Panc1 (cell line): ENCODE results near the gene KRTAP5-7. TPM values are rescaled to one million over a fixed set of nuclear protein-coding genes. Genes with fewer than 3 reads are reported as not detected.

Experiments used
- ATAC-seq: fragments of 200-7000 bp; cut with Tn5 transposase; 2 replicates; pipeline ENCODE4 v1.9.1; 2020; ENCODE audit warnings: mild to moderate bottlenecking, moderate library complexity
- BruUV-seq: library from RNA; stranded (reverse); fragments of 400-500 nt; replicated peaks from 2 replicates; lab custom pipeline; 2021; lab: Mats Ljungman, UMichigan
- CTCF ChIA-PET: fragments of 300-600 bp; sonication (Branson Sonifier 250); formaldehyde crosslinking; loops from one replicate; lab custom pipeline; 2022; ENCODE audit warnings: antibody characterized with exemption; lab: Charles Lee
- POLR2A ChIA-PET: fragments of 300-600 bp; sonication (Branson Sonifier 250); formaldehyde crosslinking; loops from one replicate; lab custom pipeline; 2022; ENCODE audit warnings: antibody characterized with exemption; lab: Charles Lee
- DNase-seq: peaks from one replicate; pipeline ENCODE4 v3.0.0-alpha.2; 2010; ENCODE audit warnings: low read depth, low spot score
- H3K27ac ChIP-seq: 2 replicates; pipeline ENCODE4 v1.5.1; 2011; ENCODE audit warnings: mild to moderate bottlenecking, low read length, inconsistent platforms
- H3K27me3 ChIP-seq: fragments of 200-500 bp; sonication (Bioruptor generic); 2 replicates; pipeline ENCODE4 v1.6.0; 2014; ENCODE audit warnings: low read length, inconsistent platforms; ENCODE audit not compliant: control insufficient read depth, insufficient read depth
- H3K36me3 ChIP-seq: fragments of 200-500 bp; sonication (Bioruptor generic); 2 replicates; pipeline ENCODE4 v1.5.1; 2014; ENCODE audit warnings: inconsistent platforms, mild to moderate bottlenecking, low read length, moderate library complexity; ENCODE audit not compliant: control insufficient read depth, insufficient read depth
- H3K4me1 ChIP-seq: 2 replicates; pipeline ENCODE4 v1.5.1; 2011; ENCODE audit warnings: inconsistent platforms, mild to moderate bottlenecking, low read length, moderate library complexity; ENCODE audit not compliant: control insufficient read depth, insufficient read depth
- H3K4me3 ChIP-seq, 2 experiments: 2 replicates each; pipeline ENCODE4 v1.5.1; 2011 to 2012; ENCODE audit warnings: low read depth in 2 of 2, low read length in 2 of 2, mild to moderate bottlenecking in 2 of 2, inconsistent platforms in 1 of 2, moderate library complexity in 1 of 2
- H3K9me3 ChIP-seq: fragments of 200-500 bp; sonication (Bioruptor generic); 2 replicates; pipeline ENCODE4 v1.5.1; 2014; ENCODE audit warnings: low read depth, mild to moderate bottlenecking, inconsistent platforms, low read length, moderate library complexity; ENCODE audit not compliant: control insufficient read depth, insufficient read depth
- POLR2AphosphoS5 ChIP-seq: IDR thresholded peaks from 2 replicates; pipeline ENCODE4 v1.6.1; 2012; ENCODE audit warnings: mild to moderate bottlenecking, low read depth, low read length, moderate library complexity
- SIN3A ChIP-seq: IDR thresholded peaks from 2 replicates; pipeline ENCODE4 v1.6.1; 2012; ENCODE audit warnings: low read depth, mild to moderate bottlenecking, low read length, moderate library complexity, borderline replicate concordance; ENCODE audit not compliant: insufficient read depth
- TCF7L2 ChIP-seq: IDR thresholded peaks from 2 replicates; pipeline ENCODE4 v1.6.1; 2011; ENCODE audit warnings: mild to moderate bottlenecking, low read depth, low read length, inconsistent platforms
- in situ Hi-C: cut with HindIII; loops from 2 replicates; pipeline ENCODE4 v1.10.0; 2016; ENCODE audit warnings: low sequenced_read_pairs, low pct_unique_long_range_greater_than_20kb
- intact Hi-C: fragments of 100-400 bp; cut with micrococcal nuclease; formaldehyde crosslinking; loops from one replicate; pipeline ENCODE4 v1.10.0; 2022; ENCODE audit not compliant: unreplicated experiment
- total RNA-seq: library from RNA; stranded (reverse); gene quantifications from one replicate; pipeline ENCODE4 v1.2.1, GENCODE V29; 2021; ENCODE audit not compliant: unreplicated experiment
- TF ChIP-seq, protein P1 (sequence below), 2 experiments: IDR thresholded peaks; 2 replicates each; pipeline ENCODE4 v1.6.1; 2011 to 2012; ENCODE audit warnings: low read depth in 2 of 2, control low read depth in 1 of 2, low read length in 1 of 2, mild to moderate bottlenecking in 1 of 2, moderate library complexity in 1 of 2; ENCODE audit not compliant: insufficient read depth in 1 of 2
- TF ChIP-seq, protein P2 (sequence below): fragments of 450-650 bp; IDR thresholded peaks from 2 replicates; pipeline ENCODE4 v1.5.1; 2017; ENCODE audit warnings: mild to moderate bottlenecking

KRTAP5-7 gene
- total RNA-seq, 1 experiment from 2014 or later: not detected

DNA sequence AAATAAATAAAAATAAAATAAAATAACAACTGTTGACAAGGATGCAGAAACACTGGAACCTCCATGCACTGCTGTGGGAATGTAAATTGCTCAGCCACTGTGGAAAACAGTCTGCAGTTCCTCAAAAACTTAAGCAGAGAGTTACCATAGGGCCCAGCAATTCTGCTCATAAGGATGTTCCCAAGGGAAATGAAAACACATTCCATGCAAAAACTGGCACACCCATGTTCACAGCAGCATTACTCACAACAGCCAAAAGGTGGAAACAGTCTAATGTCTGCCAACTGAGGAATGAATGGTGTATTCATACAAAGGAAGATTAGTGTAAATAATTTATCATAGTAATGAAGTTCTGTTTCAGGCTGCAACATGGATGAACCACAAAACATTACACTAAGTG, 35.1 kb downstream of the KRTAP5-7 start:
- no peak overlapping the region for H3K4me3 ChIP-seq
- no peak for DNase-seq
- ATAC-seq: no peak
- TF ChIP-seq, protein P1, sequence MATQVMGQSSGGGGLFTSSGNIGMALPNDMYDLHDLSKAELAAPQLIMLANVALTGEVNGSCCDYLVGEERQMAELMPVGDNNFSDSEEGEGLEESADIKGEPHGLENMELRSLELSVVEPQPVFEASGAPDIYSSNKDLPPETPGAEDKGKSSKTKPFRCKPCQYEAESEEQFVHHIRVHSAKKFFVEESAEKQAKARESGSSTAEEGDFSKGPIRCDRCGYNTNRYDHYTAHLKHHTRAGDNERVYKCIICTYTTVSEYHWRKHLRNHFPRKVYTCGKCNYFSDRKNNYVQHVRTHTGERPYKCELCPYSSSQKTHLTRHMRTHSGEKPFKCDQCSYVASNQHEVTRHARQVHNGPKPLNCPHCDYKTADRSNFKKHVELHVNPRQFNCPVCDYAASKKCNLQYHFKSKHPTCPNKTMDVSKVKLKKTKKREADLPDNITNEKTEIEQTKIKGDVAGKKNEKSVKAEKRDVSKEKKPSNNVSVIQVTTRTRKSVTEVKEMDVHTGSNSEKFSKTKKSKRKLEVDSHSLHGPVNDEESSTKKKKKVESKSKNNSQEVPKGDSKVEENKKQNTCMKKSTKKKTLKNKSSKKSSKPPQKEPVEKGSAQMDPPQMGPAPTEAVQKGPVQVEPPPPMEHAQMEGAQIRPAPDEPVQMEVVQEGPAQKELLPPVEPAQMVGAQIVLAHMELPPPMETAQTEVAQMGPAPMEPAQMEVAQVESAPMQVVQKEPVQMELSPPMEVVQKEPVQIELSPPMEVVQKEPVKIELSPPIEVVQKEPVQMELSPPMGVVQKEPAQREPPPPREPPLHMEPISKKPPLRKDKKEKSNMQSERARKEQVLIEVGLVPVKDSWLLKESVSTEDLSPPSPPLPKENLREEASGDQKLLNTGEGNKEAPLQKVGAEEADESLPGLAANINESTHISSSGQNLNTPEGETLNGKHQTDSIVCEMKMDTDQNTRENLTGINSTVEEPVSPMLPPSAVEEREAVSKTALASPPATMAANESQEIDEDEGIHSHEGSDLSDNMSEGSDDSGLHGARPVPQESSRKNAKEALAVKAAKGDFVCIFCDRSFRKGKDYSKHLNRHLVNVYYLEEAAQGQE (IDR thresholded peaks at IDR 0.05; ENCODE audit: insufficient read depth in 1 of 2, low read depth in 2 of 2, low read length in 1 of 2): no peak
- ChIA-PET CTCF (no interaction called here), POLR2A (no interaction called here)
- H3K36me3 ChIP-seq: no peaks in the 10 kb centered on the region
- no peaks in the 10 kb centered on the region for H3K4me1 ChIP-seq
- H3K27me3 ChIP-seq: peaks cover 12% of the 10 kb centered on the region; the same call in 1 of the 2 replicates
- H3K9me3 ChIP-seq: no peaks in the 10 kb centered on the region
- H3K27ac ChIP-seq: no peak overlapping the region
- no TSS peak for BruUV-seq
- intact Hi-C loops (no loop called here), in situ Hi-C loops (no loop called here)

DNA sequence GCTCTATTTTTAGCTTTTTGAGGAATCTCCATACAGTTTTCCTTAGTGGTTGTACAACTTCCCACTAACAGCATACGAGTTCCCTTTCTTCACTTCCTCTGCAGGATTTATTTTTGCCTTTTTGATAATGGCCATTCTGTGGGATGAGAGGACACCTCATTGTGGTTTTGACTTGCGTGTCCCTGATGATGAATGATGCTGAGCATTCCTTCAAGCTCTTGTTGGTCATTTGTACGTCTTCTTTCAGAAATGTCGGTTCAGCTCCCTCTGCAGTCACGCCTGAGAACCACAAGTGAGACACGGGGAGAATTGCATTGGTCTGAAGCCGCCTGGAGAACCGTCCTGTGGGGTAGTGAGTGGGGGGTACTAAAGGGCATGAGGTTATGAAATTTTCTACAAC, 36.3 kb downstream of the KRTAP5-7 start:
- ChIA-PET POLR2A (no interaction called here), CTCF (interaction anchor here (1.2 to 1.3 kb wide), 2 partner anchors 16 to 115 kb away, joined by 3 read pairs; no protein-coding TSS in a partner anchor)
- Histone ChIP-seq H3K27ac (no peak overlapping the region), H3K36me3 (no peaks in the 10 kb centered on the region), H3K27me3 (peaks cover 12% of the 10 kb centered on the region; the same call in 1 of the 2 replicates), H3K4me1 (no peaks in the 10 kb centered on the region), H3K9me3 (no peaks in the 10 kb centered on the region), H3K4me3 (no peak overlapping the region)
- BruUV-seq: no TSS peak
- intact Hi-C loops: loop anchor here (1.0 kb wide), 1 partner anchor 37 kb away; no protein-coding TSS in a partner anchor
- DNase-seq (peak; percentile 36), ATAC-seq (peak; percentile 86)
- TF ChIP-seq, protein P2, sequence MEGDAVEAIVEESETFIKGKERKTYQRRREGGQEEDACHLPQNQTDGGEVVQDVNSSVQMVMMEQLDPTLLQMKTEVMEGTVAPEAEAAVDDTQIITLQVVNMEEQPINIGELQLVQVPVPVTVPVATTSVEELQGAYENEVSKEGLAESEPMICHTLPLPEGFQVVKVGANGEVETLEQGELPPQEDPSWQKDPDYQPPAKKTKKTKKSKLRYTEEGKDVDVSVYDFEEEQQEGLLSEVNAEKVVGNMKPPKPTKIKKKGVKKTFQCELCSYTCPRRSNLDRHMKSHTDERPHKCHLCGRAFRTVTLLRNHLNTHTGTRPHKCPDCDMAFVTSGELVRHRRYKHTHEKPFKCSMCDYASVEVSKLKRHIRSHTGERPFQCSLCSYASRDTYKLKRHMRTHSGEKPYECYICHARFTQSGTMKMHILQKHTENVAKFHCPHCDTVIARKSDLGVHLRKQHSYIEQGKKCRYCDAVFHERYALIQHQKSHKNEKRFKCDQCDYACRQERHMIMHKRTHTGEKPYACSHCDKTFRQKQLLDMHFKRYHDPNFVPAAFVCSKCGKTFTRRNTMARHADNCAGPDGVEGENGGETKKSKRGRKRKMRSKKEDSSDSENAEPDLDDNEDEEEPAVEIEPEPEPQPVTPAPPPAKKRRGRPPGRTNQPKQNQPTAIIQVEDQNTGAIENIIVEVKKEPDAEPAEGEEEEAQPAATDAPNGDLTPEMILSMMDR: peak; percentile 82
- no peak for TF ChIP-seq SIN3A
- in situ Hi-C loops: no loop called here

DNA sequence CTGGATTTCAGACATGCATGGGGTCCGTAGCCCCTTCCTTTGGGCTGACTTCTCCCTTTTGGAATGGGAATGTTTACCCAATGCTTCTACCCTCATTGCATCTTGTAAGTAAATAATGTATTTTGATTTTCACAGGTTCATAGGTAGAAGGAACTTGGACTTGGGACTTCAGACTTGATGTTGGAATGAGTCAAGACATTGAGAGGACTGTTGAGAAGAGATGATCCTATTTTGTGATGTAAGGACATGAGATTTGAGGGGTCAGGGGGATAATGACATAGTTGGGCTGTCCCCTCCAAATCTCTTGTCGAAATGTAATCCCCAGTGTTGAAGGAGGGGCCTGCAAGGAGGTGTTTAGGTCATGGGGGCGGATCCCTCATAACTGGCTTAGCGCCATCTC, 37.4 kb downstream of the KRTAP5-7 start:
- ATAC-seq: no peak
- in situ Hi-C loops: no loop called here

More for the DNA sequence above, 37.4 kb downstream of the KRTAP5-7 start:
- POLR2A ChIA-PET: no interaction called here
- no peak for DNase-seq
- intact Hi-C loops: no loop called here
- H3K4me1 ChIP-seq: peaks cover 2% of the 10 kb centered on the region; the same call in 1 of the 2 replicates
- TF ChIP-seq, protein P1 (IDR thresholded peaks at IDR 0.05; ENCODE audit: insufficient read depth in 1 of 2, low read depth in 2 of 2, low read length in 1 of 2): no peak
- TF ChIP-seq TCF7L2 (no peak), SIN3A (no peak), POLR2AphosphoS5 (no peak)
- TF ChIP-seq, protein P2: no peak
- no peaks in the 10 kb centered on the region for H3K36me3 ChIP-seq
- no peak overlapping the region for H3K4me3 ChIP-seq
- BruUV-seq: no TSS peak
- no peaks in the 10 kb centered on the region for H3K9me3 ChIP-seq
- H3K27me3 ChIP-seq: peaks cover 12% of the 10 kb centered on the region; the same call in 1 of the 2 replicates
- CTCF ChIA-PET: interaction anchor here (0.9 kb wide), 2 partner anchors 10 to 39 kb away, joined by 3 read pairs; no protein-coding TSS in a partner anchor
- H3K27ac ChIP-seq: no peak overlapping the region
